Trophoblast cell (in vitro differentiated cells and primary cell): ENCODE data around the gene KCNQ1.

Experiments used
- DNase-seq, 2 donors: peaks; one replicate each; pipeline ENCODE4 v3.0.0-alpha.2; 2016
- H2AFZ ChIP-seq: 2 replicates; pipeline ENCODE4 v1.6.1; 2013; ENCODE audit warnings: low read length, moderate library complexity, mild to moderate bottlenecking; ENCODE audit not compliant: insufficient read depth, poor library complexity
- H2AK5ac ChIP-seq: 2 replicates; pipeline ENCODE4 v1.6.1; 2013; ENCODE audit warnings: mild to moderate bottlenecking, low read length
- H2BK120ac ChIP-seq: 2 replicates; pipeline ENCODE4 v1.6.1; 2013; ENCODE audit warnings: low read length, mild to moderate bottlenecking, moderate library complexity; ENCODE audit not compliant: insufficient read depth, poor library complexity
- H2BK12ac ChIP-seq: 2 replicates; pipeline ENCODE4 v1.6.1; 2013; ENCODE audit warnings: mild to moderate bottlenecking, low read length, moderate library complexity
- H2BK5ac ChIP-seq: 2 replicates; pipeline ENCODE4 v1.6.1; 2013; ENCODE audit warnings: low read length, low read depth, moderate library complexity, mild to moderate bottlenecking; ENCODE audit not compliant: poor library complexity
- H3K14ac ChIP-seq: 2 replicates; pipeline ENCODE4 v1.6.1; 2013; ENCODE audit warnings: mild to moderate bottlenecking, low read length
- H3K18ac ChIP-seq: 2 replicates; pipeline ENCODE4 v1.6.1; 2013; ENCODE audit warnings: mild to moderate bottlenecking, low read length
- H3K23ac ChIP-seq: 2 replicates; pipeline ENCODE4 v1.6.1; 2013; ENCODE audit warnings: low read length
- H3K27ac ChIP-seq: 2 replicates; pipeline ENCODE4 v1.5.1; 2013; ENCODE audit warnings: low read depth, mild to moderate bottlenecking, inconsistent platforms, low read length, moderate library complexity
- H3K27me3 ChIP-seq: 2 replicates; pipeline ENCODE4 v1.6.1; 2013; ENCODE audit warnings: inconsistent platforms, mild to moderate bottlenecking, low read length, moderate library complexity; ENCODE audit not compliant: insufficient read depth
- H3K36me3 ChIP-seq, 2 experiments: 1 replicate in 1 of 2; 2 replicates in 1 of 2; pipeline ENCODE4 v1.6.1; 2013; ENCODE audit warnings: low read length in 2 of 2, mild to moderate bottlenecking in 2 of 2, moderate library complexity in 1 of 2; ENCODE audit not compliant: insufficient read depth in 2 of 2, control insufficient read depth in 1 of 2
- H3K4ac ChIP-seq: 2 replicates; pipeline ENCODE4 v1.6.1; 2013; ENCODE audit warnings: low read depth, mild to moderate bottlenecking, low read length, moderate library complexity
- H3K4me1 ChIP-seq, 2 experiments: 1 replicate in 1 of 2; 2 replicates in 1 of 2; pipeline ENCODE4 v1.6.1; 2013; ENCODE audit warnings: low read length in 2 of 2, mild to moderate bottlenecking in 2 of 2, moderate library complexity in 1 of 2; ENCODE audit not compliant: insufficient read depth in 2 of 2, control insufficient read depth in 1 of 2
- H3K4me2 ChIP-seq: 2 replicates; pipeline ENCODE4 v1.6.1; 2013; ENCODE audit warnings: inconsistent platforms, mild to moderate bottlenecking, low read length, moderate library complexity
- H3K4me3 ChIP-seq: 2 replicates; pipeline ENCODE4 v1.5.1; 2013; ENCODE audit warnings: mild to moderate bottlenecking, low read depth, low read length, inconsistent platforms
- H3K79me1 ChIP-seq: one replicate; pipeline ENCODE4 v1.6.1; 2013; ENCODE audit warnings: low read length
- H3K79me2 ChIP-seq: 2 replicates; pipeline ENCODE4 v1.6.1; 2013; ENCODE audit warnings: low read length, mild to moderate bottlenecking; ENCODE audit not compliant: control insufficient read depth, insufficient read depth, poor library complexity
- H3K9ac ChIP-seq: 2 replicates; pipeline ENCODE4 v1.6.1; 2013; ENCODE audit warnings: mild to moderate bottlenecking, low read length
- H3K9me3 ChIP-seq: 2 replicates; pipeline ENCODE4 v1.6.1; 2013; ENCODE audit warnings: low read depth, mild to moderate bottlenecking, control low read depth, inconsistent platforms, low read length; ENCODE audit not compliant: insufficient read depth
- H4K12ac ChIP-seq: 2 replicates; pipeline ENCODE4 v1.6.1; 2013; ENCODE audit warnings: low read depth, mild to moderate bottlenecking, low read length, moderate library complexity
- H4K8ac ChIP-seq: 2 replicates; pipeline ENCODE4 v1.6.1; 2013; ENCODE audit warnings: low read depth, mild to moderate bottlenecking, low read length, moderate library complexity
- H4K91ac ChIP-seq: one replicate; pipeline ENCODE4 v1.6.1; 2013; ENCODE audit warnings: low read depth, mild to moderate bottlenecking, low read length, moderate library complexity
- WGBS: extraction: QIAGEN DNeasy Blood & Tissue Kit; methylation state at CpG from one replicate; pipeline ENCODE4 v1.1.7; 2013; ENCODE audit warnings: missing lambda C conversion rate; ENCODE audit not compliant: insufficient read length, insufficient coverage; ENCODE audit errors: extremely low coverage; 5-methylcytosine and 5-hydroxymethylcytosine counted together

The KCNQ1 gene

DNA sequence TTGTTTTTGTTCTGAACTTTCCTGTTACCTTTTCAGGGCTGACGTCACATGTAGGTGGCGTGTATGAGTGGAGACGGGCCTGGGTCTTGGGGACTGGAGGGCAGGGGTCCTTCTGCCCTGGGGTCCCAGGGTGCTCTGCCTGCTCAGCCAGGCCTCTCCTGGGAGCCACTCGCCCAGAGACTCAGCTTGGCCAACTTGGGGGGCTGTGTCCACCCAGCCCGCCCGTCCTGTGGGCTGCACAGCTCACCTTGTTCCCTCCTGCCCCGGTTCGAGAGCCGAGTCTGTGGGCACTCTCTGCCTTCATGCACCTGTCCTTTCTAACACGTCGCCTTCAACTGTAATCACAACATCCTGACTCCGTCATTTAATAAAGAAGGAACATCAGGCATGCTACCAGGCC, 47.8 kb upstream of the KCNQ1 start:
- no peak overlapping the region for H4K91ac ChIP-seq
- no CpG with 5 or more reads among the region's 12 CpGs for WGBS
- peaks cover 12 to 16% of the 10 kb centered on the region in 2 experiments for H3K4me1 ChIP-seq
- H3K9me3 ChIP-seq, result no peaks in the 10 kb centered on the region
- no peak overlapping the region for H3K23ac ChIP-seq
- H3K79me2 ChIP-seq, result peaks cover 10% of the 10 kb centered on the region
- H4K8ac ChIP-seq, result no peak overlapping the region
- no peak overlapping the region for H4K12ac ChIP-seq
- H3K27me3 ChIP-seq, result no peaks in the 10 kb centered on the region
- H3K79me1 ChIP-seq, result peaks cover 11% of the 10 kb centered on the region
- H3K9ac ChIP-seq, result no peak overlapping the region
- no peak overlapping the region for H3K27ac ChIP-seq
- H2BK120ac ChIP-seq, result no peak overlapping the region
- H3K18ac ChIP-seq, result no peak overlapping the region
- H3K36me3 ChIP-seq, result peaks cover 49 to 54% of the 10 kb centered on the region in 2 experiments
- DNase-seq, result no peak
- H3K4me3 ChIP-seq, result no peak overlapping the region
- H3K4ac ChIP-seq, result no peak overlapping the region
- no peak overlapping the region for H2BK12ac ChIP-seq
- no peak overlapping the region for H2AK5ac ChIP-seq
- H2BK5ac ChIP-seq, result no peak overlapping the region
- H3K14ac ChIP-seq, result no peak overlapping the region
- no peak overlapping the region for H3K4me2 ChIP-seq
- no peak overlapping the region for H2AFZ ChIP-seq

DNA sequence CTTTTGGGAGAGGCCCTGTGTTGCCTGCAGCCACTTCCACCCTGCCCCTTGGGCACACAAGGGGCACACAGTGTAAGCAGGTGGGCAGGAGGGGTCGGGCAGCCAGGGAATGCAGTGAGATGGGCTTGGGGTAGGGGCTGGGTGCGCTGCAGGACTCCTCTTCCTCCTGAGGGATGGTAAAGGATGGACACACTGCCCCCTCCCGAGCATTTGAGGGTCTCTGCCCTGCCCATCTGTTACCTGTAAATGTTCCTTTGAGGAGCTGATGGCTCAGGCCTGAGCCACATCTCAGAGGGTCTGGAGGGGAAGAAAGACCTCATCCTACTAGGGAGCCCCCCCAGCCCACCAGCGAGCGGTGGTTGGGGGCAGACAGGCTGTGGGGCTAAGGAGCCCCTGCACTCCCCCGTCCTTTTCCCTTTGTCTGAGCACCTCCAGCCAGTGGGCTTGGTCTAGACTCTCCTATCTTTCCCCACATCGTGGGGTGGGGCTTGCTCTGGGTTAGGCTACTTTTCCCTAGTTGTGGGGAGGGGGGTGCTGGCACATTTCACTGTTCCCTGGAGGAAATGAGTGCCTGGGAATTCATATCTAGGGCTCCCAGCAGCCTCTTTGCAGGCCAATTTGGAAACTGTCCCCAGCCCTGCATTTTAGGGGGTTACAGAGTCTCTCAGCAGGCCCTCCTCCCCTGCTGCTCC, 46.0 kb upstream of the KCNQ1 start:
- Histone ChIP-seq H3K36me3 (peaks cover 54 to 58% of the 10 kb centered on the region in 2 experiments), H3K14ac (no peak overlapping the region), H4K12ac (no peak overlapping the region), H2AK5ac (no peak overlapping the region), H3K79me1 (peaks cover 11% of the 10 kb centered on the region), H3K9ac (no peak overlapping the region), H3K4me2 (peak overlapping the region; percentile 77), H2BK12ac (no peak overlapping the region), H2BK5ac (no peak overlapping the region), H2AFZ (no peak overlapping the region), H3K27me3 (no peaks in the 10 kb centered on the region), H3K27ac (no peak overlapping the region), H3K18ac (no peak overlapping the region), H3K79me2 (peaks cover 10% of the 10 kb centered on the region), H3K23ac (no peak overlapping the region), H3K4ac (no peak overlapping the region), H4K91ac (no peak overlapping the region), H3K4me3 (no peak overlapping the region), H4K8ac (peak overlapping the region; percentile 17), H3K9me3 (no peaks in the 10 kb centered on the region), H2BK120ac (no peak overlapping the region), H3K4me1 (peaks cover 12 to 16% of the 10 kb centered on the region in 2 experiments)
- no peak for DNase-seq
- WGBS, result no CpG with 5 or more reads among the region's 7 CpGs

DNA sequence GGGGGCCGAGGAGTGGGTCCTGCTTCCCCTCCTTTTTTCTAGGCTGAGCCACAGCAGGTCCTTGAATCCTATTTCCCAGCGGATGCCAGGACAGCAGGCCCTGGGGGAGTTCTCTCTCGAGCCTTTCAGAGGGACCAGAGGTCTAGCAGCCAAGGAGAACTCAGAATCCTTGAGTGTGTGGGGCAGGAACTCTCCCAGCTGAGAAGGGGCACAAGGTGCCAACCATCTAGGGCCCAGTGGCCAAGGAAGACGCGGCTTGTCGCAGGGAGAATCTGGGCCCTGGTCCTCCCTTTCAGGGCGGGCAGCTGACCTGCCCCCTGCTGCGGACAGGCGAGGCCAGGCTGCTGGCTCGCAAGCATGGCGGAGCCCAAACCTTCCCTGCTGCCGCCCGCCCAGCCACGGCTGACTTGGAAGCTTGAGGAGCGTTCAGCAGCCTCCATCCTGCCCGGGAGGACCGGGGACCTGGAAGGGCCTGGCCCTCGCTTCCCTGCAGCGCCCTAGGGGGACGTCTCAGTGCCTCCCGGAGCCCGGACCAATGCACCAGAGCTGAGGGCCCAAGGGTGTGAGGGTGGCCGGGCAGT, 45.2 kb upstream of the KCNQ1 start:
- H4K12ac ChIP-seq, result peak overlapping the region; percentile 78
- H2BK5ac ChIP-seq, result peak overlapping the region; percentile 52
- peak overlapping the region; percentile 87 for H4K91ac ChIP-seq
- peak overlapping the region; percentile 3 for H3K4ac ChIP-seq
- no peak overlapping the region for H2BK12ac ChIP-seq
- DNase-seq, result peak; percentile 4 to 37
- H2AFZ ChIP-seq, result peak overlapping the region; percentile 64
- peaks cover 11% of the 10 kb centered on the region for H3K79me1 ChIP-seq
- no peaks in the 10 kb centered on the region for H3K9me3 ChIP-seq
- no peaks in the 10 kb centered on the region for H3K27me3 ChIP-seq
- H3K27ac ChIP-seq, result peak overlapping the region; percentile 45
- H3K79me2 ChIP-seq, result peaks cover 10% of the 10 kb centered on the region
- H3K4me2 ChIP-seq, result peak overlapping the region; percentile 77
- H3K4me3 ChIP-seq, result peak overlapping the region; percentile 80
- H3K23ac ChIP-seq, result no peak overlapping the region
- peaks cover 12 to 16% of the 10 kb centered on the region in 2 experiments for H3K4me1 ChIP-seq
- peak overlapping the region; percentile 51 for H2AK5ac ChIP-seq
- no CpG with 5 or more reads among the region's 23 CpGs for WGBS
- H2BK120ac ChIP-seq, result peak overlapping the region; percentile 16
- peaks cover 49 to 54% of the 10 kb centered on the region in 2 experiments for H3K36me3 ChIP-seq
- peak overlapping the region; percentile 81 for H3K14ac ChIP-seq
- peak overlapping the region; percentile 79 for H3K18ac ChIP-seq
- H3K9ac ChIP-seq, result peak overlapping the region; percentile 77
- peak overlapping the region; percentile 98 for H4K8ac ChIP-seq

DNA sequence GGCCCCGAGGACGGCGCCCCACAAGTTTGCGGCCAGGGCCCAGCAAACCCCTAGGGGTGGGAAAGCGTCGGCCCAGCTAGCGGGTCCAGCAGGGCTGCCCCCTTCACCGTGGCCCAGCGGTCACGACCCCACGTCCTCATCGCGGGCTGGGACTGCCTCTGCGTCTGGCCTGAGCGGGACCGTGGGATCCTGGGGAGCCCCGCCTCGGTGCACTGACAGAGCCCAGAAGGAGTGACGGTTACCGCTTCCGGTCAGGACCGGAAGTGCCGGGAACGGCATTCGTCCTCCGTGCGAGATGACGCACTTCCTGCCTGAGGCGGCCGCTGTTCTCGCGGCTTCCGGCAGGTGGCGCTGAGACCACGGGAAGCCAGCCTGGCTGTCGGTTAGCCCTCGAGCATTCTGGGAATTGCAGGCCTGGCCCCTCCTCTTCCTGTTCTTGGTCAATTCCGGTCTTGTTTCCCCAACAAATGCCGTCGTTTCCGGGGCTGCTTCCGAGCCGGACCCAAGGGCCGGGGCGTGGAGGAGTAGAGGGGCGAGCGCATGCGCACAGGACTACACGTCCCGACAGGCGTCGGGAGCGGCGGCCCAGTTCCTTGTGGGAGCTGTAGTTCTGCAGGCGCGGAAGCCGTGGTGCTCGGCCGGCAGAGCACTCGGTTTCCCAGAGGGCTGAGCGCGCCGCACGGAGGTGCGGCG, 44.6 kb upstream of the KCNQ1 start, which contains the start of gene TSSC4:
TSS of gene TSSC4 (plus strand) at position 682 of the 693 bp plus-strand sequence. CDS start 1,884 bp downstream, outside the sequence.
- Histone ChIP-seq H3K23ac (no peak within 1 kb of the TSS), H4K8ac (peak within 1 kb of the TSS; percentile 98), H3K79me1 (peaks cover 11% of the 10 kb centered on the region), H2BK120ac (peak within 1 kb of the TSS; percentile 86), H2AFZ (peak within 1 kb of the TSS; percentile 64), H3K4ac (peak within 1 kb of the TSS; percentile 96), H3K36me3 (peaks cover 44 to 49% of the 10 kb centered on the region in 2 experiments), H3K9me3 (no peaks in the 10 kb centered on the region), H3K4me1 (peaks cover 12 to 16% of the 10 kb centered on the region in 2 experiments), H3K79me2 (peaks cover 10% of the 10 kb centered on the region), H3K18ac (peak within 1 kb of the TSS; percentile 79), H3K9ac (peak within 1 kb of the TSS; percentile 100), H3K4me3 (peak within 1 kb of the TSS; percentile 96), H3K14ac (peak within 1 kb of the TSS; percentile 92), H2BK12ac (no peak within 1 kb of the TSS), H3K4me2 (peak within 1 kb of the TSS; percentile 94), H4K91ac (peak within 1 kb of the TSS; percentile 94), H4K12ac (peak within 1 kb of the TSS; percentile 78), H2AK5ac (peak within 1 kb of the TSS; percentile 98), H2BK5ac (peak within 1 kb of the TSS; percentile 52), H3K27ac (peak within 1 kb of the TSS; percentile 45), H3K27me3 (no peaks in the 10 kb centered on the region)
- no CpG with 5 or more reads among the region's 66 CpGs for WGBS
- DNase-seq, result peak; percentile 100
